Stimulated activated CD4-positive, alpha-beta T cell treated with anti-CD3 and anti-CD28 coated beads, Interleukin-15, amount 100 ng/mL, for 24 hours (primary cell): ENCODE results near the gene PPM1F.
"Not testable (repeated sequence)": the region's sequence is repeated elsewhere in the genome, so short reads cannot be mapped to it uniquely, and the experiment has no call there.

Source experiments
- DNase-seq: peaks from one replicate; pipeline ENCODE4 v3.0.0-alpha.2; 2020

Gene PPM1F

DNA sequence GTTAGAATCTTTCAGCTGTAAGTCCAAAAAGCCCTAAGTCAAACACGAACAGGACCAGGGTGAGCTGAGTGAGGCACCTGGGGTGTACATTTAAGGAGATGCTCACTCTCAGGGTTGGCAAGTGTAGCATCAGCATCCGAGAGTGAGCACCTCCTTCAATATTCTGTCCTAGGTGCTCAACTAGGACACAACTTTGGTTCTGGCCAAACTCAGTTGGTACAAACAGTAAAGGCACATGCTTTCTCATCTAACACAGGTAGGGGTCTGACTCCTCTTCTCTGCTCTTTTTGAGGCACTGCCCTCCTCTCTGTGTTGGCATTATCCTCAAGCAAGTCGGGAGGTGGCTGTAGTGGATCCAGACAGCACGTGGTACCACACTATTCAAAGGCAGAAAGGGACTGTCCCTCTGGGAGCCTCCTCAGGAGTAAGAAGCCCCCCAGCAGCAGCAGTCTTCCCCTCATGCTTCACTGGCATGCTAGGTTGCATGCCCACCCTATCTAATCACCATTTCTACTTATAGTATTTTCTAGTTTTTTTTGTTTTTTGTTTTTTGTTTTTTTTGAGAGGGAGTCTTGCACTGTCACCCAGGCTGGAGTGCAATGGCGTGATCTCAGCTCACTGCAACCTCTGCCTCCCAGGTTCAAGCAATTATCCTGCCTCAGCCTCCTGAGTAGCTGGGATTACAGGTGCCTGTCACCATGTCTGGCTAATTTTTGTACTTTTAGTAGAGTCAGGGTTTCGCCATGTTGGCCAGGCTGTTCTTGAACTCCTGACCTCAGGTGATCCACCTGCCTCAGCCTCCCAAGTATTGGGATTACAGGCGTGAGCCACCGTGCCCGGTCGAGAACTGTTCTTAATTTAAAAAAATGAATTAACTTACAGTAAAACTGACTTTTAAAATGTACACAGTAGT lies 70.6 kb downstream of the PPM1F start:
- DNase-seq = no peak

DNA sequence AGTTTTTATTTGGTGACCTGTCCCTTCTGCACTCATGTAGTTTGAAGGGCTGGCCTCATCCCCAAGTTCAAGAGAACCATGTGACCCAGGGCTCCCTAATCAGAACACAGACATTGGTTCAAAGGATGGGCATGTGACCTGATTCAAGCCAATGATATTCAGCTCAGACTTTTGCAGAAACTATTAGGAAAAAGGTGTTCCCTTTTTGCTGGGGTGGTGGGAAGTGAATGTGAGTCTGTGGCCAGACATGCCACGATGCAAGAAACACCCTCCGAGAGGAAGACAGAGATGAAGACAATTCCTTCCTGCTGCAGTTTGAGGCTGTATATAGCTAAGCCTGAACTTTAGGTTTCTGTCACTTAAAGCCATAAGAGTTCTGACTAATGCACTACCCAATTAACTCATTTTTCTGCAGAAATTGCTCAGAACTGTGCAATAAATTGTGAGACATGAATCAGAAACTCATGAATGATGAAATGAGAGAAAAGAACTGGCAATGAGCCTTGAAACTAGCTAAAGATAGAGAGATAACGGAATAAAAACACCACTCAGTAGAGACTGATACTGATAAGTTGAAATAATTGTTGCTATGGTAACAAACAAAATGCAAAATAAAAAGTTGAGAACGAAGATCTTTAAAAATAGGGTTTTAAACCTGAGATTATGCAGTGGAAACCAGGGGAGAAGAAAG lies 76.0 kb downstream of the PPM1F start:
- peak; percentile 62 for DNase-seq

DNA sequence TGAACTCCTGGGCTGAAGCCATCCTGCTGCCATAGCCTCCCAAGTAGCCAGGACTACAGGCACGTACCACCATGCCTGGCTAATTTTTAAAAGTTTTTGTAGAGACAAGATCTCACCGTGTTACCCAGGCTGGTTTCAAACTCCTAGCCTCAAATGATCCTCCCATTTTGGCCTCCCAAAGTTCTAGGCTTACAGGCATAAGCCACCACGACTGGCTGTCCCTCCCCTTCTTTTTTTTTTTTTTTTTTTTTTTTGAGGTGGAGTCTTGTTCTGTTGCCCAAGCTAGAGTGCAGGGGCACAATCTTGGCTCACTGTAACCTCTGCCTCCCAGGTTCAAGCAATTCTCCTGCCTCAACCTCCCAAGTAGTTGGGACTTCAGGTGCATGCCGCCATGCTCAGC lies 77.7 kb downstream of the PPM1F start:
- DNase-seq = not testable (repeated sequence)

DNA sequence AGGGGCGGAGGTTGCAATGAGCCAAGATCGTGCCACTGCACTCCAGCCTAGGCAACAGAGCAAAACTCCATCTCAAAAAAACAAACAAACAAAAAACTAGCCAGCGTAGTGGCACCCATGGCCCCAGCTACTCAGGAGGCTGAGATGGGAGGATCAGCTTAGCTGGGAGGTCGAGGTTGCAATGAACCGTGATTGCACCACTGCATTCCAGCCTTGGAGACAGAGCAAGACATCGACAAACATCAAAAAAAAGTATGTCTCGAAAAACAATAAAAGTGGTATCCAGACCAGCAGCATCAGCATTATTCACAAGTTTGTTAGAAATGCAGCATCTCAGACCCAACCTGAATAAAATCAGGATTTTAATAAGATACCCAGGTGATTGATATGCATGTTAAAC lies 79.0 kb downstream of the PPM1F start:
- no peak for DNase-seq

DNA sequence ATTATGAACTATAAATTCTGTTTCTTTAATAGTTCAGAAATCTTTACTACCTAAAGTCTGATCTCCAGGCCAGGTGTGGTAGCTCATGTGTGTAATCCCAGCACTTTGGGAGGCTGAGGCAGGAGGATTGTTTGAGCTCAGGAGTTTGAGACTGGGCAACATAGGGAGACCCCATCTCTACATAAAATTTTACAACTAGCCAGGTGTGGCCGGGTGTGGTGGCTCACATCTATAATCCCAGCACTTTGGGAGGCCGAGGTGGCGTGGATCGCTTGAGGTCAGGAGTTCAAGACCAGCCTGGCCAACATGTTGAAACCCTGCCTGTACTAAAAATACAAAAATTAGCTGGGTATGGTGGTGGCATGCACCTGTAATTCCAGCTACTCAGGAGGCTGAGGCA lies 79.9 kb downstream of the PPM1F start:
- DNase-seq = not testable (repeated sequence)
